HCT116 (cell line): ENCODE data around the gene BCL11A. TPM values are rescaled to one million over a fixed set of nuclear protein-coding genes. Genes with fewer than 3 reads are reported as not detected.

Source experiments
- ATAC-seq: fragments of 200-7000 bp; cut with Tn5 transposase; 2 replicates; pipeline ENCODE4 v1.9.1; 2020; ENCODE audit warnings: mild to moderate bottlenecking, moderate library complexity
- BruUV-seq: library from RNA; stranded (reverse); fragments of 400-500 nt; replicated peaks from 2 replicates; lab custom pipeline; 2021; lab: Mats Ljungman, UMichigan
- CTCF ChIA-PET: fragments of 300-600 bp; sonication (Branson Sonifier 250); formaldehyde crosslinking; loops from one replicate; lab custom pipeline; 2021; ENCODE audit warnings: antibody characterized with exemption; lab: Charles Lee
- POLR2A ChIA-PET: fragments of 300-600, 350-600 bp; sonication (Branson Sonifier 250); formaldehyde crosslinking; loops from one replicate; lab custom pipeline; 2021; ENCODE audit warnings: antibody characterized with exemption; lab: Charles Lee
- RAD21 ChIA-PET, 2 experiments: fragments of 300-600 bp; sonication (Branson Sonifier 250); formaldehyde crosslinking; loops; one replicate each; lab custom pipeline; 2023; ENCODE audit warnings: low total read pairs in 2 of 2; ENCODE audit not compliant: uncharacterized antibody in 2 of 2, unreplicated experiment in 2 of 2, low non-redundant PET in 1 of 2; lab: Charles Lee
- DNase-seq: peaks from one replicate; pipeline ENCODE4 v3.0.0-alpha.2; 2010; ENCODE audit warnings: low read depth, low spot score
- H2AFZ ChIP-seq: fragments of 200-600 bp; shearing (Covaris generic), sonication (generic); 2 replicates; pipeline ENCODE4 v1.6.1; 2017; ENCODE audit warnings: low read depth, mixed run types, mixed read lengths, antibody characterized with exemption, low read length; ENCODE audit not compliant: poor library complexity, severe bottlenecking
- H3K27ac ChIP-seq: 2 replicates; pipeline ENCODE4 v1.5.1; 2012; ENCODE audit warnings: low read depth, low read length
- H3K27me3 ChIP-seq: fragments of 200-600 bp; sonication (generic); 2 replicates; pipeline ENCODE4 v1.6.1; 2016; ENCODE audit warnings: mixed run types, low read length, mixed read lengths; ENCODE audit not compliant: insufficient read depth
- H3K36me3 ChIP-seq, 2 experiments: fragments of 200-500 bp in 1 of 2; fragments of 200-600 bp in 1 of 2; sonication (Bioruptor generic) in 1 of 2; sonication (generic) in 1 of 2; 2 replicates each; pipeline versions ENCODE4 v1.5.1 to v1.6.1; 2014 to 2016; ENCODE audit warnings: low read length in 2 of 2, inconsistent platforms in 1 of 2, mixed read lengths in 1 of 2, mixed run types in 1 of 2; ENCODE audit not compliant: insufficient read depth in 2 of 2, control insufficient read depth in 1 of 2
- H3K4me1 ChIP-seq, 2 experiments: fragments of 200-600 bp in 1 of 2; sonication (generic) in 1 of 2; 2 replicates each; pipeline versions ENCODE4 v1.5.1 to v1.6.1; 2012 to 2017; ENCODE audit warnings: low read length in 2 of 2, inconsistent platforms in 1 of 2, mild to moderate bottlenecking in 1 of 2, mixed read lengths in 1 of 2, mixed run types in 1 of 2, moderate library complexity in 1 of 2; ENCODE audit not compliant: insufficient read depth in 2 of 2, control insufficient read depth in 1 of 2
- H3K4me2 ChIP-seq: fragments of 200-600 bp; sonication (generic); 2 replicates; pipeline ENCODE4 v1.6.1; 2017; ENCODE audit warnings: mixed run types, low read length, mixed read lengths
- H3K4me3 ChIP-seq, 2 experiments: fragments of 200-600 bp in 1 of 2; sonication (generic) in 1 of 2; replicated peaks in 1 of 2; 2 replicates each; pipeline ENCODE4 v1.5.1; 2011 to 2016; ENCODE audit warnings: low read length in 2 of 2, control low read depth in 1 of 2, low read depth in 1 of 2, mild to moderate bottlenecking in 1 of 2, mixed read lengths in 1 of 2, mixed run types in 1 of 2
- H3K79me2 ChIP-seq: fragments of 200-600 bp; sonication (generic); 2 replicates; pipeline ENCODE4 v1.6.1; 2017; ENCODE audit warnings: mild to moderate bottlenecking, mixed run types, low read length, moderate library complexity, mixed read lengths; ENCODE audit not compliant: insufficient read depth
- H3K9ac ChIP-seq: fragments of 200-600 bp; sonication (generic); 2 replicates; pipeline ENCODE4 v1.6.1; 2016; ENCODE audit warnings: low read length, mixed read lengths
- H3K9me2 ChIP-seq: fragments of 200-600 bp; sonication (generic), shearing (Covaris generic); 2 replicates; pipeline ENCODE4 v1.6.1; 2017; ENCODE audit warnings: mixed run types, mild to moderate bottlenecking, moderate library complexity; ENCODE audit not compliant: insufficient read depth
- H3K9me3 ChIP-seq, 2 experiments: fragments of 200-500 bp in 1 of 2; fragments of 200-600 bp in 1 of 2; sonication (Bioruptor generic) in 1 of 2; sonication (generic) in 1 of 2; 2 replicates each; pipeline ENCODE4 v1.6.1; 2014 to 2017; ENCODE audit warnings: low read length in 2 of 2, mixed read lengths in 2 of 2, inconsistent platforms in 1 of 2, low read depth in 1 of 2, mild to moderate bottlenecking in 1 of 2, mixed run types in 1 of 2, moderate library complexity in 1 of 2; ENCODE audit not compliant: control insufficient read depth in 1 of 2, insufficient read depth in 1 of 2
- H4K20me1 ChIP-seq: fragments of 200-600 bp; sonication (generic), shearing (Covaris generic); 2 replicates; pipeline ENCODE4 v1.6.1; 2017; ENCODE audit warnings: mixed run types, mild to moderate bottlenecking, moderate library complexity; ENCODE audit not compliant: insufficient read depth
- EGR1 ChIP-seq: IDR thresholded peaks from 2 replicates; pipeline ENCODE4 v1.6.1; 2012; ENCODE audit warnings: low read depth
- FOSL1 ChIP-seq: IDR thresholded peaks from 2 replicates; pipeline ENCODE4 v1.6.1; 2012; ENCODE audit warnings: low read depth
- JUND ChIP-seq: IDR thresholded peaks from 2 replicates; pipeline ENCODE4 v1.6.1; 2012
- RAD21 ChIP-seq: IDR thresholded peaks from 2 replicates; pipeline ENCODE4 v1.6.1; 2012; ENCODE audit warnings: low read depth, mild to moderate bottlenecking
- intact Hi-C: fragments of 100-400 bp; cut with micrococcal nuclease; formaldehyde crosslinking; loops from 2 replicates; pipeline ENCODE4 v1.10.0; 2022
- total RNA-seq: library from RNA; stranded (reverse); gene quantifications from one replicate; pipeline ENCODE4 v1.2.1, GENCODE V29; 2021; ENCODE audit not compliant: unreplicated experiment
- TF ChIP-seq, protein P1 (sequence below): IDR thresholded peaks from 2 replicates; pipeline ENCODE4 v1.6.1; 2011; ENCODE audit warnings: mild to moderate bottlenecking, low read length, moderate library complexity; ENCODE audit not compliant: insufficient replicate concordance; ENCODE audit errors: extremely low read depth
- TF ChIP-seq, protein P2 (sequence below): IDR thresholded peaks from 2 replicates; pipeline ENCODE4 v1.6.1; 2012

BCL11A gene
- total RNA-seq, 1 experiment from 2014 or later = 0.71 TPM

DNA sequence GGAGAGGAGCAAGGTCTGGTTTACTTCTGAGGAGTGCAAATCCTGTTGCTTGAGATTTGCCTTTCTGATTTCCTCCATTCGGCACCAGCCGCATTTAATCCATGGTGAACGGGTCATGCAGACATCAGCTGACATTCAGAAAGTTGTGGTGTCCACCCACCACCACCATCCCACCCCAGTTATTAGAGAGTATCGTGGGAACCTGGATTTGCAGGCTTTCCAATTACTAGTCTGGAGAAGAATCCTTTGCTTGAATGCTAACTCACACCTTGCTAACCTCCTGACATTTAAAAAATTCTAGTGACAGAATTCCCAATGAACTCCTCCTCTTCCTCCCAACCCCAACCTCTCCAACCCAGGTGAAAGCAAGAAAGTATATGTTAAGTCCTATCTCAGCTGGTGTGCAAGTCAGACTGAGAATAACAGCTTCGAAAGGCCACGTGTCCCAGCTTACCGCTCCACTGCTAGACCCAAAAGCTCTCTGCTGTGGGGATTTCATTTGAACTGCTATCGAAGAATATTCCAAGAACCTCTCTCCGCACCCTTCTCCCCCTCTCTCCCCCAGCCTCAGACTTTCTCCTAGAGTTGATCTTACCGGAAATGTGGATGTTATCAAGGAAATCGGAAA is 17.7 kb downstream of the BCL11A start:
- POLR2A ChIA-PET = no interaction called here
- TF ChIP-seq EGR1 (no peak), RAD21 (no peak), FOSL1 (no peak), JUND (no peak)
- TF ChIP-seq, protein P1, sequence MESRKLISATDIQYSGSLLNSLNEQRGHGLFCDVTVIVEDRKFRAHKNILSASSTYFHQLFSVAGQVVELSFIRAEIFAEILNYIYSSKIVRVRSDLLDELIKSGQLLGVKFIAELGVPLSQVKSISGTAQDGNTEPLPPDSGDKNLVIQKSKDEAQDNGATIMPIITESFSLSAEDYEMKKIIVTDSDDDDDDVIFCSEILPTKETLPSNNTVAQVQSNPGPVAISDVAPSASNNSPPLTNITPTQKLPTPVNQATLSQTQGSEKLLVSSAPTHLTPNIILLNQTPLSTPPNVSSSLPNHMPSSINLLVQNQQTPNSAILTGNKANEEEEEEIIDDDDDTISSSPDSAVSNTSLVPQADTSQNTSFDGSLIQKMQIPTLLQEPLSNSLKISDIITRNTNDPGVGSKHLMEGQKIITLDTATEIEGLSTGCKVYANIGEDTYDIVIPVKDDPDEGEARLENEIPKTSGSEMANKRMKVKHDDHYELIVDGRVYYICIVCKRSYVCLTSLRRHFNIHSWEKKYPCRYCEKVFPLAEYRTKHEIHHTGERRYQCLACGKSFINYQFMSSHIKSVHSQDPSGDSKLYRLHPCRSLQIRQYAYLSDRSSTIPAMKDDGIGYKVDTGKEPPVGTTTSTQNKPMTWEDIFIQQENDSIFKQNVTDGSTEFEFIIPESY = no peak
- TF ChIP-seq, protein P2, sequence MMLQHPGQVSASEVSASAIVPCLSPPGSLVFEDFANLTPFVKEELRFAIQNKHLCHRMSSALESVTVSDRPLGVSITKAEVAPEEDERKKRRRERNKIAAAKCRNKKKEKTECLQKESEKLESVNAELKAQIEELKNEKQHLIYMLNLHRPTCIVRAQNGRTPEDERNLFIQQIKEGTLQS = no peak
- TF ChIP-seq, all 23 proteins: peak for 0
- H3K9ac ChIP-seq = no peak overlapping the region

More for the DNA sequence above, 17.7 kb downstream of the BCL11A start:
- H3K4me3 ChIP-seq = no peak overlapping the region
- no peak overlapping the region for H3K27ac ChIP-seq
- H2AFZ ChIP-seq = no peak overlapping the region
- ChIA-PET CTCF (no interaction called here), RAD21 (no interaction called here)
- no peak for DNase-seq
- no peaks in the 10 kb centered on the region for H3K9me3 ChIP-seq
- no peak for ATAC-seq
- intact Hi-C loops = no loop called here
- no TSS peak for BruUV-seq
- H4K20me1 ChIP-seq = no peaks in the 10 kb centered on the region; the same call in 1 of the 2 replicates
- no peaks in the 10 kb centered on the region for H3K9me2 ChIP-seq
- no peaks in the 10 kb centered on the region for H3K4me1 ChIP-seq
- H3K36me3 ChIP-seq = no peaks in the 10 kb centered on the region
- H3K79me2 ChIP-seq = no peaks in the 10 kb centered on the region
- H3K27me3 ChIP-seq = peaks cover 86% of the 10 kb centered on the region
- no peak overlapping the region for H3K4me2 ChIP-seq
